ENCODE results near the gene ANO2.

- TF ChIP-seq CTCF (IDR thresholded peaks at IDR 0.05 in 4 of 5, conservative IDR thresholded peaks at IDR 0.05 in 1 of 5) = no peak
- TF ChIP-seq POLR2A (IDR thresholded peaks at IDR 0.05) = no peak
These were observed 21.9 kb downstream of the ANO2 start for GRCh38 chr12:5923043-5923605.
